Measurements from ENCODE around the gene OR4C11.

- TF ChIP-seq CTCF (conservative IDR thresholded peaks at IDR 0.05; ENCODE audit: low read depth in 2 of 2) (no peak), POLR2AphosphoS5 (IDR thresholded peaks at IDR 0.05; ENCODE audit: low read depth) (no peak), EZH2 (IDR thresholded peaks at IDR 0.05; ENCODE audit: low read depth, unreplicated experiment) (no peak), ZNF114 (CRISPR knock-in tag; IDR thresholded peaks at IDR 0.05) (no peak), EZH2phosphoT487 (IDR thresholded peaks at IDR 0.05; ENCODE audit: unreplicated experiment) (no peak), REST (IDR thresholded peaks at IDR 0.05; ENCODE audit: unreplicated experiment) (no peak), ZNF331 (CRISPR knock-in tag; IDR thresholded peaks at IDR 0.05; ENCODE audit: low read depth) (no peak), ZNF462 (CRISPR knock-in tag; IDR thresholded peaks at IDR 0.05) (no peak), JUNB (IDR thresholded peaks at IDR 0.05; ENCODE audit: unreplicated experiment) (no peak), NANOG (IDR thresholded peaks at IDR 0.05; ENCODE audit: borderline replicate concordance) (no peak), CREB1 (CRISPR knock-in tag; IDR thresholded peaks at IDR 0.05; ENCODE audit: low read depth) (no peak), ETS1 (IDR thresholded peaks at IDR 0.05) (no peak), STAT1 (IDR thresholded peaks at IDR 0.05; ENCODE audit: unreplicated experiment) (no peak)
These were observed 34.9 kb downstream of the OR4C11 start for GRCh38 chr11:55572548-55572947.
